ENCODE results near the gene ARFGAP3.

Gene ARFGAP3

DNA sequence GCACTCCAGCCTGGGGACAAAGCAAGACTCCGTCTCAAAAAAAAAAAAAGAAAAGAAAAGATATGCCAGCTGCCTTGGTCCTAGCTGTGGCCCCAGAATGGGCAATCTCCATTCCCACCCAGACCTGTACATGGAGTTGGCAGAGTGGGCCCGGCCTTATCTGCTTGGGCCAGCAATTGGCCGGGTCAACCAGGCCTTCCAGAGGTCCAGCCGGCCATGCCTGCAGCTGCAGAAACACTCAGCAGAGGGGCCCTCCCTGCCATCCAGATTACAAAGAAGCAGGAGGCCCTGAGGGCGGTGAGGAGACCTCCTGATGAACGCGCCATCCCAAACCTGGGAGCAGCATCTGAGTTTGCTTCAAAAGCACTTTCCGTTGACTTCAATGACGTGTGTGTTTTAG lies 26.9 kb upstream of the ARFGAP3 start:
- no peak for DNase-seq

DNA sequence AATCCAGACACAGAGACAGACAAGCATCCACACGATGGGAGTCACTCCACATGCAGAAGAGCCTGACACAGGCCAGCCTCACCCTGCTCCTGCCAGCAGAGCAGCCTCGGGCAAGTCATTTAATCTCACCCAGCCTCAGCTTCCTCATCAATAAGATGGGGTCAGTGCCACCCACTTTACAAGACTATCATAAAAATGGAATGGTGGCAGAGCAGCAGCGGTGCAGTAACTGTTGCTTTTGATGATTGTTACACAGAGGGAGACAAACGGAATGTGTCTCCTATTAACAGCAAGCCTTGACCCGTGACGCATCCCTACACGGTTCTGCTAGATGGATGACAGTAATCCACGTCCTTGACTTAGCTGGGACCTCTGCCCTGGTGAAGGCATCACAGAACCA lies 26.0 kb upstream of the ARFGAP3 start:
- no peak for DNase-seq

DNA sequence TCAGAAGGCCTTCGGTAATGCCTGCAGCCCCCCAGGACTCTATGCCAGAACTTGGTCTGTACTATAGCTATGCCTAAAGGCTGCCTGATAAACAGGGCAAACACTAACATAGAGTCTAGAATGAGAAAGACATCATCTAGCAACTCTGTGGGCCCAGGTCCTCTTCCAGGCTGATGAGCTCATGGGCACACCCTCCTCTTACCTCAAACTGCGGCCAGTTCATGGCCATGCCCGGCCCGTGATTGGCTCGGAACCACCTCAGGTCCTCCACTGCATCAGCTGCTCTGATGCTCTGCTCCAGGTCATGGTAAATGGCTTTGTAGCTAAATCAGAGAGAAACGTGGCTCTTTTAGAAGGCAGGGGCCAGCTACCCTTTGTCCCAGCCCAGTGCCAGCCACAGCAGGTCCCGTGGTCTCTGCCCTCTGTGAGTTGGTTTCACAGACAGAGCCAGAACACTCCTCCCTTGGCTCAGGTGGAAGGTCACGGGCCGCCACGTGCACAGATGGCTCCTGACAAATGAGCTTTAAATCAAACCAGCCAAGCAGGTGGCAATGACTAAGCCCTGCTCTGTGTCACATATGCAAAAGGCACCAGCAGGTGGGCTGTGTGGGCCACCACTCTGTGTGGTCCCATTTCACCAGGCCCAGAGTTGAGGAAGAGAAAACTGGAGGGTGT lies 25.0 kb upstream of the ARFGAP3 start:
- DNase-seq: no peak

DNA sequence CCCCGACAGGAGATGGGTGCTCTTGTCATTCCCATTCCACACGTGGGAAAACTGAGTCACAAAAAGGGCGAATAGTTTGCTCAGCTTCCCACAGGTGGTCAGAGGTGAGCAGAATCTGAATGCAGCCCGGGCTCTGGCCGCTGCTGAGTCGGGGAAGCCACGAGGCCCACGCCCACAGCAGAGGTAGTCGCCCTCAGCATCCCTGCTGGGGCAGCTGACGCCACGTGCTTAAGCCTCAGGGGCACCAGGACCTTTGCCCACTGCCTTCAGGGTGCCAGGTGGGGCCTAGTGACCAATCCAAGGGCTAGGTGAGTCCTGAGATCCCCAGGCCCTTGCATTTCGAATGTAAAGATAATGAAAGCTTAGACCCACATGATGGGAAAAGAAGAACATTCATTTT lies 24.2 kb upstream of the ARFGAP3 start:
- no peak for DNase-seq

DNA sequence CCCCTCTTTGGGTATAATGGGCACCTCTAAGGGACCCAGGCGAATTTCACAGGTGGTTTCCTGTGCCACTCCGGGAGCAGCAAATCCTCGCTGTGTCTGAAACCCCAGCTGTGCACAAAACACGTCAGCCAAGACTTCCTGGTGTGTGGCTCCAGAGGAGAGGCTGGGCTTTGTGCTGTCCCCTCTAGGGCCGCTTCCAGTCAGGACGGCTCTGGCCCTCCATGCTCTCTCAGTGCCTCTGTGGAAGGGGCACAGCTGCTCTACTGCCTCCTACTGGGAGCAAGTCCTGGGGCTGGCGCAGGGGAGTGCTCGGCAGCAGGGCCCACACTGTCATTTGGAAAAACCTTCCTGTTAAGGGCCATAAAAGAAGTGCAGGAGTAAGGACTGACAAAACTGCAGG lies 23.7 kb upstream of the ARFGAP3 start:
- DNase-seq: no peak

DNA sequence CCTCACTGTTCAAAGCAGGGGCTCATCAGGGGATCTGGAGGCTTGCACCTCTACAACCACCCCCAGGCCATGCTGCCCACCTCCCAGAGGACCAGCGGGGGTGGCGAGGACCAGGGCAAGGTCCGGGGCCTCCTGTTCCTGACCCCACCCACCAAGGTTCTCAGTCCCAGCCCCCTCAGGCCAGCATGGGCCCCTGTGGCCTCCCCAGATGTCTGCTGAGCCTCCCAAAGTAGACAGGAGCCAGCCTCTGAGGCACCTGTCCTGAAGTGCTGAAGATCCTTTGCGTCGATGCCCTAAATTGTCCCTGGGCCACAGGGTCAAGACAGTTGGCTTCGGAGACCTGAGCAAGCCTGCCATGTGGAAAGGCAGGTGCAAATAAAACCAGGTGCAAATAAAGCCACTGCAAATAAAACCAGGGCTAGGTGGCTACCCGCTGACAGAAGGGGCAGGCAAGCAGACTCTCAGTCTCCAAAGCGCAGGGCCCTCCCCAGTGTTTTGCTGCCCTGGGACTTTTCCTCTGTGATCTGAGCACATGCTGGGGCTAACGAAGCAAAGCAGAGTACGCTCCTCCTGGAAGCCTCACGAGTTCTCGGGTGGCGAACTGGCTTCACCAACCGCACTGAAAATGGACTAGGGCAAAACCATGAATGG lies 22.4 kb upstream of the ARFGAP3 start:
- no peak for DNase-seq

DNA sequence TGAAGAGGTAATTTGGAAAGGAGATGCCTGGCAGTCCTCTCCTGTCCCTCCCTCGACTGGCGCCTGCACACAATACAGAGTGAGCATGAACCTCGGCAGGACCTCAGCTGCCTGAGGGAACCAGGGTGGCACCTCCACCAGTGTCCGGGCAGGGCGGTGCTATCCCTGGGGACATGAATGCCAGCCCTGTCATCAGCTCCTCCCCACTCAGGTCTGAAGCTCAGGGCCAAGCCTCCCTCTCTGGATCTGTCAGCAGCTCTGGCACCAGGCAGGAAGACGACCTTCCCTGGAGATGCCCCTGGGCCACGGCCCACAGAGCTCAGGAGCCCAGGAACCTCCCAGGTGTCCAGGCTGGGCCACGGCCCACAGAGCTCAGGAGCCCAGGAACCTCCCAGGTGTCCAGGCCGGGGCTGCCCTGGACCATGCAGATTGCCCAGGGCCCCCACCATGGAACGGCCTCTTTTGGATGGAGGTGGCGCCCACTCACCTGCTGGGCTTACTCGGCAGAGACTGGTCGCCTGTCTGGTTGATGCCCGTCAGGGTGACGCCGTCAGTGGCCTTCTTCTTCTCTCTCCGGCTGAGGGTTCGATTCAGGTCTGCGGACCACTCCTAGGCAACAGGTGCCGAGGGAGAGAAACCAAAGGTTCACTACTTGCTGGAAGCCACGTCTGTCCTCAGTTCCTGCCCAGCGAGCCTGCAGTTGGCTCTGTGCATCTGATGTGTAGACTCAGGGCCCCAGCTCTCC lies 21.7 kb upstream of the ARFGAP3 start:
- no peak for DNase-seq

DNA sequence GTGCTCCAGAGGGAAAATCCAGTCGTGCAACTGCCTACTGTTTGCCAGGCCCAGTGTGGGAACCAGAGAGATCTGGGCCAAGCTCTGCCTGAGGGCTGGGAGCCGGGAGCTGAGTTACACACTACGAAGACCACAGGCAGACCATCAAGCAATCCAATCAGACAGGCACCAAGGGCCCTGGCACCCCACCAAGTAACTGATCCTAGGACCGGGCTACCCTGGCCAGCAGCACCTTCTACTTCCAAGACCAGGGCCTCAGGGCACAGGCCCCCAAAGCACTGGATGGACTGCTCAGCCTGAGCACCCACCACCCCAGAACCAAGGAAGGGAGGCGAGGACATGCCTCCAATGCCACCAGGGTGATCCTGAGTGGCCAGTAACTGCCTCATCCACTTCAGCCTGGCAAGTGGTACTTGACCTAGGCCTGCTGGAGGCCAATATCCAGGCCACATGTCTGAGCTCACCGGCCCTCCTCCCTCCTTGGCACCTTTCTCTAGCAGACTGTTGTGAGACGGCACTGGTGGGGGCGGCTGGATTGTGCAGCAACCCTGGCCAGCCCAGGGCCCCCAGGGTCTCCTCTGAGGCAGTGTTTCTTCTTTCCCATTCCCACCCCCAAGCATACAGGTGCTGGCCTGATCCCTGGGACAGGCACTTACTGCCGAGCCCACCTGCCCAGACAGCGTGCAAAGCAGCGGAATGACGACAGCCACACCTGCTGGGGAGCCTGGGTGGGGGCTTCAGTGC lies 20.7 kb upstream of the ARFGAP3 start:
- no peak for DNase-seq

DNA sequence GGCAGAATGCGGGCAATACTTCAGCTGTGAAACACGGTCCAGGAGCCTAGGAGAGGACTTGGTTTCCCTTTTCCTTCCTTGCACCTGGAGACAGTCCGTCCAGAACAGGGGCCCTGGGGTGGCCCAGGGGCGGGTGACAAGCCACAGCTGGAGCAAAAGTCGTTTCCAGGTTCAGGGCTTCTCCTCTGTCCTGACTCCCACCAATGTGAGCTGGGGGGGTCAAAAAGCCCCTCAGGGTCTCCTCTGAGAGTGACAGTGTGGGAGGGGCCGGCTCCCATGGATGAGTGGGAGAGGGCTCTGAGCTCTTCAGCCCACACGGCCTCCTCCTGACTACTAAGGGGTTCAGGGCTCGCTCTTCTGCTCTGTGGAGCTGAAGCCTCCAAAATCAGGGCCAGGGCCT lies 20.1 kb upstream of the ARFGAP3 start:
- no peak for DNase-seq

DNA sequence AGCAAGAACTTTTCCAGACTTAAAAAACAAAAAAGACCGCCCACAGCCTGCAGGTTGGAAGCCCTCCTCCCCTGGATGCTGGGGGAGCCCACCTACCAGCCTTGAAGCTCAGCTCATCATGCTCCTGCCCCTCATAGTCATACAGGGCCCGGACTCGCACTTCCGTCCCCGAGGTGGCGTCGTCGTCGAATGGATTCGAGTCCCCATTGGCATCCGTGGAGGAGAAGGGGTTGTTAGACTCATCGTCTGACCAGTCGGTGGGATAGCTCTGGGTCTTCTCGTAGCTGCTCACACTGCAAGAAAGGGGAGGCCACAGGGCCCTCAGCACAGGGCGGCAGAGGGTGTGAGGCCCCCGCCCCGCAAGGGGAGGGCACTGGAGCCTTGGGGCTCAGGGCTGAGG lies 19.0 kb upstream of the ARFGAP3 start:
- DNase-seq: no peak

DNA sequence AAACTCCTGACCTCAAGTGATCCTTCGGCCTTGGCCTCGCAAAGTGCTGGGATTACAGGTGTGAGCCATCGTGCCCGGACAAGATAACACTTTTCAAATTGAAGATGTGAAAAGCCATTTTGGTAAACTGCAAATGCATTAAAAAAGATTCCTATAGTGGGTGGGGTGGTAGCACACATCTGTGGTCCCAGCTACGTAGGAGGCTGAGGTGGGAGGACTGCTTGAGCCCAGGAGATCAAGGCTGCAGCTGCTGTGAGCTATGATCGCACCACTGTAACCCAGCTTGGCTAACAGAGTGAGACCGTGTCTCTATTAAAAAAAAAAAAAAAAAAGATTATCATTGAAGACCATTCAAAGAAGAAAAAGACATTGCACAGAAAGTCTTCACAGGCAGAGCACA lies 16.9 kb upstream of the ARFGAP3 start:
- no peak for DNase-seq

DNA sequence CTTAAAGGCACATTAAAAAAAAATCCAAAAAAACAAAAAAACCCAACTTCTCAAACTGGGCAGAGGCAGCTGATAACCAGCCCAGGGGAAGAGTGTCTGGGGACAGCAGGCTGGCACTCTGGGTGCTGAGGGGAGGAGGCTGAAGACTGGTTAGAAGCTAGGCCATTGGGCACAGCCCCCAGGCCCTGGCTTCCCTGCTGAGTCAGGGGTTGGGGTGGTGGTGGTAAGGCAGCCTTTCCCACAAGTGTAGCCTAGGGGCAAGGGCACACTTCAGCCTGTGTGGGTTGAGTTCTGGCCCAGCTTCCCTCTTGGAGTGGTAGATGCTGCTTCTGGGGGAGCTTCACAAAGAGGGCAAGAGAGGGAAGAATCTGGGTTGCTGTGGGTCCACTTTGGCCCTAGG lies 16.3 kb upstream of the ARFGAP3 start:
- no peak for DNase-seq

DNA sequence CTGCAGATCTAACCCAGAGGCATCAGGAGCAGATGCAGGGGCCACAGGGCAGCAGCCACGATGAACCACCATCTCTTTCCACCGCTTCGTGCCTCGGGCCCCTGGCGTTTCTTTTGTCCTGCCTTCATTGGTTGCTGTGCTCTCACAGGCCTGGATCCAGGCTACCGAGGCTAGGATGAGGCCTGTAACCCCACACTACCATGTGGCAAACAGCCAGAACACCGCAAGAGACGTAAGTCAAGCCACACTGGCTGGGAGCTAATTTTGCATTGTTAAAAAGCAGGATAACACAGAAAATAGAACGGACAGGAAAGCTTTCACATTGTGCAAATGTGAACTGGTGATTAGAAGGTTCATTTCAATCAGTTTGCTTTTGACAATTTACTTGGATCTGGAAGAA lies 15.7 kb upstream of the ARFGAP3 start:
- DNase-seq: no peak

DNA sequence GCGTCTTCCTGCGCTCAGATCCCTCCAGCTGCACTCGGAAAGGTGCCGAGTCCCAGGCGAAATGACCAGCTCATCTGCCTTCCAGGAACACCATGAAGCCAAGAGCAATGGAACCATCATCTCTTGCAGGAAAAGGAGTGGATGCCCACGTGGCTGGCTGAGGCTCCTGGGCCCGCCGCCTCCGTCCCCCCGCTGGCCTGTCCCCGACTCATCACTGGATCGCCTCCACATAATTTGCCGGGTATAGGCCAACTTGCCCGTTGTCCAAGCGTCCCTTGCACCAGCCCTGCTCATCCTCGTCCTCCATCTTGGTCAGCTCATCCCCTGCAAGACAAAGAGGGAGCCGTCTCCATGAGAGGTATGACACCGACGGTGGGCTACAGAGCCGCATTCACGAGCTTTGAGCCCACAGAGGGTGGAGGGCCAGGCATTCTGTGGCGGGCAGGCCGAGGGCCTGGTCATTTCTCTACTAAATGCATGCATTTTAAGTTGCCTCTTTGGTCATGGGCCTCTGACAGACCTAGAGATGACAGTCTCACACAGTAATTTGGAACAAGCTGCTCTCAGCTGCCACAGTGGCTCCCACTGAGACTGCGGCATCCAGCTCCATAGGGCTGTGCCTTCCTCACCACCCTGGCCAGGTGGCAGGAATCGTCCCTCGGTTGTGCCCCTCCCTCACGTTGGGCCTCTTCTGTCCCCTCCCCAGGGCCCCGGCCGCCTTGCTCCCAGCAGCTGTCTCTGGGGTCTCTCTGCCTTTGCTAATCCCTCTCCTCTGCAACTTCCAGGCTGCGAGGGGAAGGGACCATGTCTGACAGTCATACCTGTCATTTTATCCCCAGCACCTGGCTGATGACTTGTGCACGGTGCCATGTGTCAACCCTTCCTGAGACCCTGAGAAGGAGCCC lies 14.3 kb upstream of the ARFGAP3 start:
- DNase-seq: no peak

DNA sequence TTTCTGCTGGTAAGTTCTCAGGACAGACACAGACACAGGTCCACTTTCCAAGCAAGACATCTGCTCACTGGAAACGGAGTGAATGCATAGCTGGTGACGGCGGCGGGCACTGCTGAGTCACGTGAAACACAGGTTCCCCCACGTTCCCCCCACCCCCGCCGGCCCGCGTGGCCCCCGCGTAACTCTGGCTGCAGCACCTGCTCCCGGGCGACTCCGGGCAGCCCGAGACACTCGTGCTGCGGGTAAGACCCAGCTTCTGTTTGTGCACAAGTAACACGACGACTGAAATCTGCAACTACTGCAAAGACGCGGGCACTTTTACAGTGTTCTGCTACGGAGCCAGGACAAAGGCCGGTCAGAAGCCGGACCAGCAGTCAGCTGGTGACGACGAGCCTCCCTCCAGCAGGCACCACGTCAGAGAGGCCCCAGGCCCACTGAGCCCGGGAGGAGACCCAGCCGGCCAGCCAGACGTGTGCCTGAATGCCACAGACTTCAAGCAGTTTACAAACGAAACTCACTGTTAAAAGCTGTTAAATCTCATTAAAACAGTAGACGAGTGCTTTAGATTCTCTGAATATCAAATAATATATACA lies 12.9 kb upstream of the ARFGAP3 start:
- DNase-seq: no peak

DNA sequence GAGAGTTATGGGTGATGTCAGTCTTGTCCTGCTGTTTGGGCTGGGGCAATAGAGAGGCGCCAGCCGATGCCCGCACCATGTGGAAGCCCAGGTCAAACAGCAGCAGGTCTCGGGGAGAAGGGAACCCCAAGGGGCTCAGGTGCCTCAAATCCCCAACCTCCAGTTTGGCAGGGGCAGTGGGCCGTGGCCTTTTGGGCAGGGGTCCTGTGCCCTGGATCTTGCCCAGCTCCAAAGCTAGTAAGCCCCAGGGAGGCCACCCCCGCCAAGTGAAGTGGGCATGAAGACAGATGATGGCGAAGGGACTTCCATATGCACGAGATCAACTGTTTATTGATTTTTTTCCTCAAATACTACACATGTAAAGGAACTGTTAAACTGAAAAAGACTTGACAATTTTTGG lies 12.4 kb upstream of the ARFGAP3 start:
- no peak for DNase-seq

DNA sequence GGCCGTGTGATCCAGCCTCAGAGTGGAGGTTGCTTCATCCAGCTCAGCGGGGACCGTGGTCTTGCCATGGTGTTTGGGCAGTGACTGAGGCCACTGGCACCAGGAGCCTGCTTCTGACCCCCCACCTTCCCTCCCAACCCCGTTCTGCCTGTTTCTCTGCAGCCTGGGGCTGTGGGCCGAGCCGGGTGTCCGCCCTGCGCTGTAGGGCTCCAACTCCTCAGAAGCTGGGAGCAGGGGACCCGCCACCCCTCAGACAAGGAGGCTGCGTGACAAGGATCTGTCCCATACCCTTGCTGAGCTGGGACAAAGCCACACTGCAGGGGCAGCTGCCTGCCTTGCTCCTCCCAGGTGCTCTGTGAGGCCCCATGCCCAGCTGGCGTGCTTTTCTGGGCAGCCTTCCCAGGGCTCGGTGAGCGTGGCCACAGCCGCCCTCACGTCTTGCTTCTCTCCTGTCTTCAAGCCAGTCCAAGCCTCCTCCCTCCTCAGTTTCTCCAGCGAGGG lies 11.7 kb upstream of the ARFGAP3 start:
- no peak for DNase-seq

DNA sequence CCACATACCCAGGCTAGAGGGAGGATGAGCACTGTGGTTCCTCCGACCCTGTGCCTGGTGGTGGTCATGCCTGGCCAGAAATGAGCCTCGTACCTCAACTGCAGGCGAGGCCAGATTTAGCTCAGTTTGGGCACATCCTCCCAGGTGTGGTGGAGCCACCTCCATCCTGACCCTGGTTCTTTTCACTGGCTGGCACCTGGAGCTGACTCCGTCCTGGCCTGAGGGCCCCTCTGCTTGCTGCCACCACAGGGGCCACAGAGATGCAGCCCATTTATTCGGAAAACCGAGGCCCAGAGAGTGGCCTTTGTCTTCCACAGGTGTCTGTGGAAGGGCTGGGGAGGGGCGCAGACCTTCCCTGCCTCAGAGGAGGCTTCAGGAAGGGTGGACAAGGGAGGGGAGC lies 9.0 kb upstream of the ARFGAP3 start:
- DNase-seq: no peak

DNA sequence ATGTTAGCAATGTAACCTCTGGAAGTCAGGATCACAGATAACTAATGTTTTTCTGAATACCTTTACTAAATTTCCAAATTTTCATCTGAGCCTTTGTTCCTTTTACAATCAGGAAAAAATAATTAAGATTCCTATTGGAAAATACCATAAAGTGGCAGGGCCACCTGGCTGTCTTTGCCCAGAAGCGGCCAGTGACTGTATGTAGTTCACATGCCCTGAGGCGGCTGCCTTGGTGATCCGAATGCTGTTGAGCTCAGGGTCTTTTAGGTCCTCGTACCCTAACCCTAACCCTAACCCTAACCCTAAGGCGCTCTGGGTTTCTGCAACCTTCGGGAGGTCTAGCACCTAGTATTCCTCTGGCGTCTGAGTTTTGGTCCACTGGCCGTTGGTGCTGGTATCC lies 8.5 kb upstream of the ARFGAP3 start:
- no peak for DNase-seq

DNA sequence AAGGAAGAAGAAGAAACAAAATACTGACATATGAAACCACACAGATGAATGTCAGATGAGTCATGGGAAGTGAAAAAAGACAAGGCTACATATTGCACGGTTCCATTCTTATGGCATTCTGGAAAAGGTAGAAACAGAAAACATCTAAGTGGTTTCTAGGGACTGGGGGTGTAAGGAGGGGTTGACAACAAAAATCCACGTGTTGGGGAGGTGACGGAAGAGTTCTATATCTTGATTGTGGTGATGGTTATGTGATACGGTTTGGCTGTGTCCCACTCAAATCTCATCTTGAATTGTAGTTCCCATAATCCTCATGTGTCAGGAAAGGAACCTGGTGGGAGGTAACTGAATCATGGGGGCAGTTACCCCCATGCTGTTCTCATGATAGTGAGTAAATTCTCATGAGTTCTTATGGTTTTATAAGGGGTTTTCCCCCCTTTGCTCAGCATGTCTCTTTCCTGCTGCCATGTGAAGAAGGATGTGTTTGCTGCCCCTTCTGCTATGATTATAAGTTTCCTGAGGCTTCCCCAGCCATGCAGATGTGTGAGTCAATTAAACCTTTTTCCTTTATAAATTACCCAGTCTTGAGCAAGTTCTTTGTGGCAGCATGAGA lies 6.4 kb upstream of the ARFGAP3 start:
- no peak for DNase-seq

DNA sequence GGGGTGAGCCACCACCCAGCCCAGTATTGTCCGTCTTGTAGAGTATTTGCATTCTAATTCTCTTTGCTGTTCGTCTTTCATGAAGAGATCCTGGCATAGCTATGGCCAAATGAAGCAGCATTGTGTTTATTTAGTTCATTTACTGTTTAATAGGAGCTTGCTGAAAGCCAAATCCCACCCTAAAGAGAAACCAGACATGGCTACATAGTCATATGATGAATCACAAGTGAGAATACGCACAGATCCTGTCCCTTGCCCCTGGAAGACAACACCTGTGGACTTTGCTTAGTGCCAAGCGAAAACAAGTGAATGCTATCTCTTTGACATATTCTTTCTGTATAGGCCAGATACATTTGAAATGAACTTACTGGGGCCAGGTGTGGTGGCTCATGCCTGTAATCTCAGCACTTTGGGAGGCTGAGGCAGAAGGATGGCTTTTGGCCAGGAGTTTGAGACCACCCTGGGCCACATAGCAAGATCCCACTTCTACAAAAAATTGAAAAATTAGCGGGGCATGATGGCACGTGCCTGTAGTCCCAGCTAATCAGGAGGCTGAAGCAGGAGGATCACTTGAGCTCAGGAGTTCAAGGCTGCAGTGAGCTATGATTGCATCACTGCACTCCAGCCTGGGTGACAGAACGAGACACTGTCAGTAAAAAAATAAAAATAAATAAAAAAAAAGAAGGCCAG lies 5.1 kb upstream of the ARFGAP3 start:
- DNase-seq: no peak
